Neural cell (in vitro differentiated cells): ENCODE data around the gene FAM240A. TPM values are rescaled to one million over a fixed set of nuclear protein-coding genes. Genes with fewer than 3 reads are reported as not detected.

Experiments
- H2AFZ ChIP-seq: fragments of 200-600, 300-800 bp; sonication (generic), shearing (Covaris generic); 2 replicates; pipeline ENCODE4 v1.6.0; 2014; ENCODE audit warnings: low read depth, mild to moderate bottlenecking, antibody characterized with exemption, low read length, moderate library complexity
- H3F3A ChIP-seq: fragments of 200-600 bp; shearing (Covaris generic); 2 replicates; pipeline ENCODE4 v1.6.1; 2016; ENCODE audit warnings: mild to moderate bottlenecking, moderate library complexity, mixed read lengths, antibody characterized with exemption, low read length; ENCODE audit not compliant: insufficient read depth, poor library complexity, severe bottlenecking
- H3K27ac ChIP-seq: fragments of 200-600, 300-800 bp; sonication (generic), shearing (Covaris generic); 2 replicates; pipeline ENCODE4 v1.5.1; 2014; ENCODE audit warnings: mild to moderate bottlenecking, low read length, moderate library complexity
- H3K27me3 ChIP-seq: fragments of 300-800, 200-600 bp; sonication (generic), shearing (Covaris generic); 2 replicates; pipeline ENCODE4 v1.6.0; 2014; ENCODE audit warnings: mild to moderate bottlenecking, low read depth, low read length, moderate library complexity; ENCODE audit not compliant: insufficient read depth
- H3K36me3 ChIP-seq: fragments of 300-800, 200-600 bp; sonication (generic), shearing (Covaris generic); 2 replicates; pipeline ENCODE4 v1.5.1; 2014; ENCODE audit warnings: mild to moderate bottlenecking, antibody characterized with exemption, low read length, moderate library complexity; ENCODE audit not compliant: insufficient read depth
- H3K4me2 ChIP-seq: fragments of 300-800, 200-600 bp; sonication (generic), shearing (Covaris generic); 2 replicates; pipeline ENCODE4 v1.6.0; 2014; ENCODE audit warnings: mild to moderate bottlenecking, low read length
- H3K4me3 ChIP-seq: fragments of 300-800, 200-600 bp; sonication (generic), shearing (Covaris generic); 2 replicates; pipeline ENCODE4 v1.5.1; 2014; ENCODE audit warnings: mild to moderate bottlenecking, low read length, moderate library complexity
- H3K79me2 ChIP-seq: fragments of 200-600 bp; shearing (Covaris generic); replicated peaks from 2 replicates; pipeline ENCODE4 v1.6.0; 2014; ENCODE audit warnings: mild to moderate bottlenecking, low read length, moderate library complexity; ENCODE audit not compliant: insufficient read depth
- H3K9ac ChIP-seq: fragments of 300-800, 200-600 bp; sonication (generic), shearing (Covaris generic); 2 replicates; pipeline ENCODE4 v1.6.1; 2016; ENCODE audit warnings: mild to moderate bottlenecking, low read length, mixed read lengths
- H3K9me2 ChIP-seq: fragments of 200-600 bp; shearing (Covaris generic); 2 replicates; pipeline ENCODE4 v1.6.1; 2016; ENCODE audit warnings: mild to moderate bottlenecking, low read length, mixed read lengths; ENCODE audit not compliant: insufficient read depth
- H3K9me3 ChIP-seq: fragments of 200-600, 300-800 bp; sonication (generic), shearing (Covaris generic); 2 replicates; pipeline ENCODE4 v1.6.1; 2016; ENCODE audit warnings: mild to moderate bottlenecking, mixed run types, low read length, moderate library complexity, mixed read lengths
- H4K20me1 ChIP-seq: fragments of 200-600 bp; shearing (Covaris generic); 2 replicates; pipeline ENCODE4 v1.6.1; 2016; ENCODE audit warnings: mild to moderate bottlenecking, mixed run types; ENCODE audit not compliant: insufficient read depth
- EP300 ChIP-seq: fragments of 450-650 bp; conservative IDR thresholded peaks from 2 replicates; pipeline ENCODE4 v1.6.1; 2014; ENCODE audit warnings: antibody characterized with exemption, mild to moderate bottlenecking, moderate library complexity; ENCODE audit not compliant: poor library complexity, severe bottlenecking
- EZH2 ChIP-seq: fragments of 200-600, 300-800 bp; shearing (Covaris generic), sonication (generic); IDR thresholded peaks from 2 replicates; pipeline ENCODE4 v1.6.1; 2014; ENCODE audit warnings: antibody characterized with exemption, low read length, borderline replicate concordance, mild to moderate bottlenecking; ENCODE audit not compliant: insufficient read depth, poor library complexity, severe bottlenecking
- MXI1 ChIP-seq: fragments of 450-650 bp; conservative IDR thresholded peaks from 2 replicates; pipeline ENCODE4 v1.6.1; 2014; ENCODE audit warnings: antibody characterized with exemption, mild to moderate bottlenecking; ENCODE audit not compliant: poor library complexity, severe bottlenecking
- POLR2AphosphoS5 ChIP-seq: IDR thresholded peaks from 2 replicates; pipeline ENCODE4 v1.6.1; 2012
- RAD21 ChIP-seq: fragments of 450-650 bp; conservative IDR thresholded peaks from 2 replicates; pipeline ENCODE4 v1.6.1; 2014; ENCODE audit warnings: antibody characterized with exemption, mild to moderate bottlenecking, moderate library complexity
- REST ChIP-seq: IDR thresholded peaks from 2 replicates; pipeline ENCODE4 v1.6.1; 2012; ENCODE audit warnings: borderline replicate concordance
- SMC3 ChIP-seq: fragments of 450-650 bp; conservative IDR thresholded peaks from 2 replicates; pipeline ENCODE4 v1.6.1; 2014; ENCODE audit warnings: antibody characterized with exemption, mild to moderate bottlenecking, moderate library complexity; ENCODE audit not compliant: poor library complexity
- TAF1 ChIP-seq: IDR thresholded peaks from 2 replicates; pipeline ENCODE4 v1.6.1; 2012; ENCODE audit warnings: low read depth
- polyA plus RNA-seq: library from polyadenylated mRNA; depleted of rRNA; stranded (reverse); fragments of >200 nt; gene quantifications from 2 replicates; pipeline ENCODE4 v1.2.3, GENCODE V29; 2014
- TF ChIP-seq, protein P1 (sequence below): fragments of 450-650 bp; IDR thresholded peaks from 2 replicates; pipeline ENCODE4 v1.5.1; 2014; ENCODE audit warnings: antibody characterized with exemption, mild to moderate bottlenecking, moderate library complexity; ENCODE audit not compliant: poor library complexity, severe bottlenecking

The FAM240A gene
- polyA plus RNA-seq, 1 donor from 2014 or later, result not detected

DNA sequence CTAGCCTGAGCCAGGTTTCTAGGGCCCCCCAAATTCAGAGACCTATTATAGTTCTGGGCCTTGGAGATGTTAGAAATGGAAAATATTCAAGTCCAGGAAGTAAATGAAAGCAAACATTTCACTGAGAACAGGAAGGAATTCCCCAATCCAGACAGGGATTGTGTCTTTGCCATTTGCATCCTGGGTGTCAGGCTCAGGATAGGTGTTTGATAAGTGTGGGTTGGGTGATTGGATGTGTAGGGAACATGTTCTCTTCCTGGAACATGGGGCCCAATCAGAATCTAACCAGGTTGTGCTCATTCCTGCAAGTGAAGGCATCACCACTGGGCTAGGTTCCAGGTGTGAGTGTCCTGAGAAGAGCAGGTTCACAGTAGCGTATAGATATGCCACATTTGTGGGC, 31.6 kb upstream of the FAM240A start:
- no peaks in the 10 kb centered on the region for H3K36me3 ChIP-seq
- no peak overlapping the region for H3K4me3 ChIP-seq

DNA sequence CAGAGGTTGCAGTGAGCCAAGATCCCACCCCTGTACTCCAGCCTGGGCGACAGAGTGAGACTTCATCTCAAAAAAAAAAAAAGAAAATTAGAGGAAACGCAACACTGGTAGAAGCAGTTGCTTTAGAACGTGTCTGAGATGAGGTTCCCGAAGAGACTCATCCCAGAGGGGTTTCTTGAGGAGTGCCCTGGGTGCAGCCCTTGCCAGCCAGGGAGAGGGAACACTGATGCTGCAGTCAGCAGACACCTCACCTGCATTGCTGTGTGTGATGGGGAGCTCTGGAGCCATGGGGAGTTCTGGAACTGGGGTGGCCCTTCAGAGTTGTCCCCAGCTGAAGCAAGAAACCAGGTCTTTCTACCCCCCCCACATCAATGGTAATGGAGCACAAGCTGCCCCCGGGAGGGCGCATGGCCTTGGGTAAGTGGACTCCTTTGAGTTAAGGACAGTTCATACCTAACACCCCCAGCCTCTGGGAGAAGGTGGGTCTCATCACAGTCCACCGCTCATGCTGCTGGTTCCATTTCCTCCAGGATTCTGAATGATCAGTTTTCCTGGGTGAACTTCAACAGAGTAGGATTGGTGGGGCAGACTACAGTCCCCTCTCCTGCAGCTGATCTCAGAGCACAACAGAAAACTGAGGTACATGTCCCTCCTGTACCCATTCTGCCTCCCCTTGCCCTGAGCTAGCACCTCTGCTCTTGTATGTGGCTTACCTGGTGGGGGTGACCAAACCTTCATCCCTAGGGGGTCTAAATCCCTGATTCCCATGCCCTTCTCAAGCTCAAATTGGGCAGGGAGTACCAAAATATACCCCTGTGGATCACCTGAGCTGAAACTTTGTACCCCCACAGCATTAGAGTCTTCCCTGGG, 27.5 kb upstream of the FAM240A start:
- Histone ChIP-seq H3K27ac (no peak overlapping the region), H2AFZ (no peak overlapping the region), H3K4me2 (no peak overlapping the region), H3K4me3 (no peak overlapping the region), H3K9me3 (no peaks in the 10 kb centered on the region), H4K20me1 (no peaks in the 10 kb centered on the region), H3F3A (no peaks in the 10 kb centered on the region), H3K36me3 (no peaks in the 10 kb centered on the region), H3K9me2 (no peaks in the 10 kb centered on the region), H3K27me3 (peaks cover 12% of the 10 kb centered on the region), H3K9ac (no peak overlapping the region), H3K79me2 (no peaks in the 10 kb centered on the region)
- TF ChIP-seq EZH2 (no peak), REST (no peak), MXI1 (no peak), POLR2AphosphoS5 (no peak), SMC3 (no peak)
- TF ChIP-seq, protein P1, sequence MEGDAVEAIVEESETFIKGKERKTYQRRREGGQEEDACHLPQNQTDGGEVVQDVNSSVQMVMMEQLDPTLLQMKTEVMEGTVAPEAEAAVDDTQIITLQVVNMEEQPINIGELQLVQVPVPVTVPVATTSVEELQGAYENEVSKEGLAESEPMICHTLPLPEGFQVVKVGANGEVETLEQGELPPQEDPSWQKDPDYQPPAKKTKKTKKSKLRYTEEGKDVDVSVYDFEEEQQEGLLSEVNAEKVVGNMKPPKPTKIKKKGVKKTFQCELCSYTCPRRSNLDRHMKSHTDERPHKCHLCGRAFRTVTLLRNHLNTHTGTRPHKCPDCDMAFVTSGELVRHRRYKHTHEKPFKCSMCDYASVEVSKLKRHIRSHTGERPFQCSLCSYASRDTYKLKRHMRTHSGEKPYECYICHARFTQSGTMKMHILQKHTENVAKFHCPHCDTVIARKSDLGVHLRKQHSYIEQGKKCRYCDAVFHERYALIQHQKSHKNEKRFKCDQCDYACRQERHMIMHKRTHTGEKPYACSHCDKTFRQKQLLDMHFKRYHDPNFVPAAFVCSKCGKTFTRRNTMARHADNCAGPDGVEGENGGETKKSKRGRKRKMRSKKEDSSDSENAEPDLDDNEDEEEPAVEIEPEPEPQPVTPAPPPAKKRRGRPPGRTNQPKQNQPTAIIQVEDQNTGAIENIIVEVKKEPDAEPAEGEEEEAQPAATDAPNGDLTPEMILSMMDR, result no peak

More for the DNA sequence above, 31.6 kb upstream of the FAM240A start:
- Histone ChIP-seq H3K9me2 (no peaks in the 10 kb centered on the region), H3K79me2 (no peaks in the 10 kb centered on the region), H3K4me2 (no peak overlapping the region), H3K9ac (no peak overlapping the region), H3K9me3 (no peaks in the 10 kb centered on the region), H3K27ac (no peak overlapping the region), H3K27me3 (peaks cover 52% of the 10 kb centered on the region), H3F3A (no peaks in the 10 kb centered on the region), H4K20me1 (no peaks in the 10 kb centered on the region), H2AFZ (no peak overlapping the region)
- TF ChIP-seq SMC3 (no peak), RAD21 (no peak), EZH2 (no peak), EP300 (no peak), MXI1 (no peak), POLR2AphosphoS5 (no peak), REST (no peak), TAF1 (no peak)
- TF ChIP-seq, protein P1, result no peak
